MM.1S (cell line): ENCODE measurements around the gene PPP1R7.

Experiments
- DNase-seq: peaks from one replicate; pipeline ENCODE4 v3.0.0-alpha.2; 2015
- H2AFZ ChIP-seq: fragments of 300-600 bp; sonication (generic); 2 replicates; pipeline ENCODE4 v1.6.0; 2016; ENCODE audit warnings: antibody characterized with exemption, low read length
- H3F3A ChIP-seq: fragments of 300-600 bp; sonication (generic); 2 replicates; pipeline ENCODE4 v1.6.1; 2016; ENCODE audit warnings: mild to moderate bottlenecking, antibody characterized with exemption, low read length, moderate library complexity, mixed read lengths; ENCODE audit not compliant: insufficient read depth
- H3K27ac ChIP-seq: fragments of 300-600 bp; sonication (generic); 2 replicates; pipeline ENCODE4 v1.5.1; 2016; ENCODE audit warnings: mild to moderate bottlenecking, low read length
- H3K27me3 ChIP-seq: fragments of 300-600 bp; sonication (generic); replicated peaks from 2 replicates; pipeline ENCODE4 v1.6.0; 2016; ENCODE audit warnings: low read length; ENCODE audit not compliant: insufficient read depth
- H3K36me3 ChIP-seq: fragments of 300-600 bp; sonication (generic); replicated peaks from 2 replicates; pipeline ENCODE4 v1.6.1; 2016; ENCODE audit warnings: mild to moderate bottlenecking, low read length, mixed read lengths; ENCODE audit not compliant: insufficient read depth
- H3K4me1 ChIP-seq: fragments of 300-600 bp; sonication (generic); 2 replicates; pipeline ENCODE4 v1.6.1; 2016; ENCODE audit warnings: low read length, mixed read lengths
- H3K4me2 ChIP-seq: fragments of 300-600 bp; sonication (generic); 2 replicates; pipeline ENCODE4 v1.6.0; 2016; ENCODE audit warnings: low read depth, low read length
- H3K4me3 ChIP-seq: fragments of 300-600 bp; sonication (generic); 2 replicates; pipeline ENCODE4 v1.5.1; 2016; ENCODE audit warnings: low read length, mixed read lengths
- H3K79me2 ChIP-seq: fragments of 300-600 bp; sonication (generic); 2 replicates; pipeline ENCODE4 v1.6.1; 2016; ENCODE audit warnings: mixed run types, low read length, mixed read lengths
- H3K9ac ChIP-seq: fragments of 300-600 bp; sonication (generic); 2 replicates; pipeline ENCODE4 v1.6.1; 2016; ENCODE audit warnings: low read length, mixed read lengths
- H3K9me2 ChIP-seq: fragments of 300-600 bp; sonication (generic); replicated peaks from 2 replicates; pipeline ENCODE4 v1.6.1; 2016; ENCODE audit warnings: mild to moderate bottlenecking, low read length, mixed read lengths; ENCODE audit not compliant: insufficient read depth
- H3K9me3 ChIP-seq: fragments of 300-600 bp; sonication (generic); replicated peaks from 2 replicates; pipeline ENCODE4 v1.6.1; 2016; ENCODE audit warnings: mild to moderate bottlenecking, low read length, mixed read lengths; ENCODE audit not compliant: insufficient read depth
- H4K20me1 ChIP-seq: fragments of 300-600 bp; sonication (generic); 2 replicates; pipeline ENCODE4 v1.6.1; 2016; ENCODE audit warnings: mild to moderate bottlenecking, low read length, moderate library complexity, mixed read lengths; ENCODE audit not compliant: insufficient read depth
- CTCF ChIP-seq: fragments of 300-600 bp; sonication (generic); IDR thresholded peaks from 2 replicates; pipeline ENCODE4 v1.5.1; 2016; ENCODE audit warnings: antibody characterized with exemption, low read length, mixed read lengths
- EZH2 ChIP-seq: fragments of 300-600 bp; sonication (generic); optimal IDR thresholded peaks from 2 replicates; pipeline ENCODE3; 2017; ENCODE audit warnings: low read depth, mild to moderate bottlenecking, antibody characterized with exemption, low read length, mixed read lengths
- EZH2phosphoT487 ChIP-seq: fragments of 300-600 bp; sonication (generic); IDR thresholded peaks from 2 replicates; pipeline ENCODE4 v1.6.1; 2018; ENCODE audit warnings: antibody characterized with exemption, low read length

PPP1R7 gene

GRCh38 chr2:241204010-241204384 lies 53.7 kb downstream of the PPP1R7 start:
- TF ChIP-seq EZH2phosphoT487 (no peak), CTCF (no peak), EZH2 (no peak)

GRCh38 chr2:241204490-241204889 lies 54.2 kb downstream of the PPP1R7 start:
- no peaks in the 10 kb centered on the region for H3K9me3 ChIP-seq
- H3K4me1 ChIP-seq, result no peaks in the 10 kb centered on the region
- no peaks in the 10 kb centered on the region for H3K36me3 ChIP-seq
- no peaks in the 10 kb centered on the region for H3K9me2 ChIP-seq
- DNase-seq, result no peak
- H2AFZ ChIP-seq, result no peak overlapping the region
- no peaks in the 10 kb centered on the region for H3K79me2 ChIP-seq
- no peaks in the 10 kb centered on the region for H3F3A ChIP-seq
- H3K4me2 ChIP-seq, result no peak overlapping the region
- H3K27me3 ChIP-seq, result peaks cover 11% of the 10 kb centered on the region
- H4K20me1 ChIP-seq, result no peaks in the 10 kb centered on the region
- no peak overlapping the region for H3K27ac ChIP-seq
- H3K4me3 ChIP-seq, result no peak overlapping the region
- H3K9ac ChIP-seq, result no peak overlapping the region
- no peak for TF ChIP-seq EZH2phosphoT487
- no peak for TF ChIP-seq EZH2
- TF ChIP-seq CTCF, result no peak

More at GRCh38 chr2:241204010-241204384, 53.7 kb downstream of the PPP1R7 start:
- Histone ChIP-seq H3K9me2 (no peaks in the 10 kb centered on the region), H4K20me1 (no peaks in the 10 kb centered on the region), H3K27ac (no peak overlapping the region), H3K36me3 (no peaks in the 10 kb centered on the region), H3K4me3 (no peak overlapping the region), H3K9ac (no peak overlapping the region), H3K9me3 (no peaks in the 10 kb centered on the region), H3K4me2 (no peak overlapping the region), H2AFZ (no peak overlapping the region), H3K4me1 (no peaks in the 10 kb centered on the region), H3F3A (no peaks in the 10 kb centered on the region), H3K27me3 (peaks cover 7% of the 10 kb centered on the region), H3K79me2 (no peaks in the 10 kb centered on the region)
- no peak for DNase-seq

GRCh38 chr2:241205086-241205485 lies 54.8 kb downstream of the PPP1R7 start:
- no peak overlapping the region for H3K27ac ChIP-seq

More at GRCh38 chr2:241205086-241205485, 54.8 kb downstream of the PPP1R7 start:
- Histone ChIP-seq H3K4me3 (no peak overlapping the region), H3K4me1 (no peaks in the 10 kb centered on the region), H3K36me3 (no peaks in the 10 kb centered on the region), H2AFZ (no peak overlapping the region), H3K27me3 (peaks cover 17% of the 10 kb centered on the region), H3K9me3 (no peaks in the 10 kb centered on the region), H3K9me2 (no peaks in the 10 kb centered on the region), H4K20me1 (no peaks in the 10 kb centered on the region), H3K79me2 (no peaks in the 10 kb centered on the region), H3K4me2 (no peak overlapping the region), H3F3A (no peaks in the 10 kb centered on the region), H3K9ac (no peak overlapping the region)
- no peak for DNase-seq
- no peak for TF ChIP-seq CTCF
- TF ChIP-seq EZH2phosphoT487, result no peak
- no peak for TF ChIP-seq EZH2
